Measurements from ENCODE around the gene CDH4.

DNA sequence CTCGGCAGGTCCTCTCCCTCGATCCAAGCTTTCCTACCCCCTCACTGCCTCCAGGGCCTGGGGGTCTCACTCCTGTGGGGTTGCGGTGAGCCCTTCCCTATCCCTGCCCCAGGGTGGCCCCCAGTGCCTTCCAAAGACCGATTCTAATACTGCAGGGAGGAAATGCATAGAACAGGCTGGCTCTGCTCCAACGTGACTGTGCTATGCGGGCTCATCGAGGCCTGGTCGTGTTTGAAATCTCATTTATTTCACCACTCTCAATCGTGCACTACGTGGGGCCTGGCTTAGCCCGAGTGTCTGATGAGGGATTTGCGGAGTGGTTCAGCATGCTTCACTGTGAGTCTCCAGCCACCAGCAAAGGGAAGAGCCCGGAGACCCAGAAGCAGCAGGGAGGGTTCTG lies 60.9 kb downstream of the CDH4 start:
- TF ChIP-seq, protein P1, sequence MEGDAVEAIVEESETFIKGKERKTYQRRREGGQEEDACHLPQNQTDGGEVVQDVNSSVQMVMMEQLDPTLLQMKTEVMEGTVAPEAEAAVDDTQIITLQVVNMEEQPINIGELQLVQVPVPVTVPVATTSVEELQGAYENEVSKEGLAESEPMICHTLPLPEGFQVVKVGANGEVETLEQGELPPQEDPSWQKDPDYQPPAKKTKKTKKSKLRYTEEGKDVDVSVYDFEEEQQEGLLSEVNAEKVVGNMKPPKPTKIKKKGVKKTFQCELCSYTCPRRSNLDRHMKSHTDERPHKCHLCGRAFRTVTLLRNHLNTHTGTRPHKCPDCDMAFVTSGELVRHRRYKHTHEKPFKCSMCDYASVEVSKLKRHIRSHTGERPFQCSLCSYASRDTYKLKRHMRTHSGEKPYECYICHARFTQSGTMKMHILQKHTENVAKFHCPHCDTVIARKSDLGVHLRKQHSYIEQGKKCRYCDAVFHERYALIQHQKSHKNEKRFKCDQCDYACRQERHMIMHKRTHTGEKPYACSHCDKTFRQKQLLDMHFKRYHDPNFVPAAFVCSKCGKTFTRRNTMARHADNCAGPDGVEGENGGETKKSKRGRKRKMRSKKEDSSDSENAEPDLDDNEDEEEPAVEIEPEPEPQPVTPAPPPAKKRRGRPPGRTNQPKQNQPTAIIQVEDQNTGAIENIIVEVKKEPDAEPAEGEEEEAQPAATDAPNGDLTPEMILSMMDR (IDR thresholded peaks at IDR 0.05; ENCODE audit: insufficient read depth, low read length, poor library complexity, severe bottlenecking): no peak
- TF ChIP-seq EZH2phosphoT487 (conservative IDR thresholded peaks at IDR 0.05; ENCODE audit: low read length): no peak
